GM23338 (cell line): Measurements from ENCODE around the gene MTCL1. TPM values are rescaled to one million over a fixed set of nuclear protein-coding genes. Genes with fewer than 3 reads are reported as not detected.

Experiments
- ATAC-seq: fragments of 200-7000 bp; cut with Tn5 transposase; 3 replicates; pipeline ENCODE4 v1.9.1; 2020
- DNase-seq: peaks from one replicate; pipeline ENCODE4 v3.0.0-alpha.2; 2015; ENCODE audit warnings: low spot score
- H2AFZ ChIP-seq: fragments of 200-600 bp; sonication (generic); 2 replicates; pipeline ENCODE4 v1.8.0; 2016; ENCODE audit warnings: antibody characterized with exemption, mild to moderate bottlenecking, moderate library complexity
- H3F3A ChIP-seq: fragments of 200-600 bp; sonication (generic); replicated peaks from 2 replicates; pipeline ENCODE4 v1.8.0; 2017; ENCODE audit warnings: antibody characterized with exemption, mixed run types, low read depth
- H3K27ac ChIP-seq: fragments of 200-600 bp; sonication (generic); 2 replicates; pipeline ENCODE4 v1.6.1; 2016; ENCODE audit warnings: low read depth
- H3K27me3 ChIP-seq: fragments of 200-600 bp; sonication (generic); 2 replicates; pipeline ENCODE4 v1.8.0; 2016; ENCODE audit warnings: mild to moderate bottlenecking, mixed run types, moderate library complexity; ENCODE audit not compliant: insufficient read depth
- H3K36me3 ChIP-seq: fragments of 200-600 bp; sonication (generic); 2 replicates; pipeline ENCODE4 v1.8.0; 2016; ENCODE audit warnings: mild to moderate bottlenecking; ENCODE audit not compliant: insufficient read depth
- H3K4me1 ChIP-seq: fragments of 200-600 bp; sonication (generic); 2 replicates; pipeline ENCODE4 v1.8.0; 2016; ENCODE audit warnings: mild to moderate bottlenecking, moderate library complexity; ENCODE audit not compliant: insufficient read depth
- H3K4me2 ChIP-seq: fragments of 200-600 bp; sonication (generic); 2 replicates; pipeline ENCODE4 v1.7.1; 2017; ENCODE audit warnings: mixed run types
- H3K4me3 ChIP-seq: fragments of 200-600 bp; sonication (generic); 2 replicates; pipeline ENCODE4 v1.6.1; 2016; ENCODE audit warnings: mixed run types
- H3K79me2 ChIP-seq: fragments of 200-600 bp; sonication (generic); replicated peaks from 2 replicates; pipeline ENCODE4 v1.8.0; 2017; ENCODE audit warnings: mild to moderate bottlenecking; ENCODE audit not compliant: insufficient read depth
- H3K9me2 ChIP-seq: fragments of 200-600 bp; sonication (generic); 2 replicates; pipeline ENCODE4 v1.8.0; 2017; ENCODE audit not compliant: insufficient read depth
- H4K20me1 ChIP-seq: fragments of 200-600 bp; sonication (generic); replicated peaks from 2 replicates; pipeline ENCODE4 v1.8.0; 2017; ENCODE audit warnings: mild to moderate bottlenecking; ENCODE audit not compliant: insufficient read depth
- H3K27ac Mint-ChIP-seq: 2 replicates; pipeline ENCODE4 v1.8.0; 2020; ENCODE audit warnings: inconsistent platforms, mild to moderate bottlenecking, moderate library complexity, mixed read lengths
- H3K27me3 Mint-ChIP-seq: 3 replicates; pipeline ENCODE4 v1.8.0; 2022; ENCODE audit warnings: low read depth, mild to moderate bottlenecking, moderate library complexity, mixed read lengths, inconsistent platforms; ENCODE audit not compliant: insufficient read depth, poor library complexity
- H3K36me3 Mint-ChIP-seq: 3 replicates; pipeline ENCODE4 v1.8.0; 2021; ENCODE audit warnings: low read depth, mild to moderate bottlenecking, inconsistent platforms, moderate library complexity, mixed read lengths
- H3K4me1 Mint-ChIP-seq: 3 replicates; pipeline ENCODE4 v1.8.0; 2020; ENCODE audit warnings: mild to moderate bottlenecking, inconsistent platforms, mixed read lengths
- H3K4me3 Mint-ChIP-seq: 3 replicates; pipeline ENCODE4 v1.8.0; 2021; ENCODE audit warnings: moderate library complexity, mild to moderate bottlenecking, inconsistent platforms, mixed read lengths
- H3K9me3 Mint-ChIP-seq: 3 replicates; pipeline ENCODE4 v1.8.0; 2020; ENCODE audit warnings: moderate library complexity, mild to moderate bottlenecking, inconsistent platforms, mixed read lengths
- ETS1 ChIP-seq: IDR thresholded peaks from 2 replicates; pipeline ENCODE4 v1.6.1; 2016; ENCODE audit warnings: antibody characterized with exemption
- EZH2phosphoT487 ChIP-seq: fragments of 200-600 bp; sonication (generic); IDR thresholded peaks from one replicate; pipeline ENCODE4 v1.8.1; 2018; ENCODE audit warnings: antibody characterized with exemption; ENCODE audit not compliant: unreplicated experiment
- JUNB ChIP-seq: IDR thresholded peaks from one replicate; pipeline ENCODE4 v1.6.1; 2016; ENCODE audit warnings: antibody characterized with exemption; ENCODE audit not compliant: unreplicated experiment
- POLR2AphosphoS5 ChIP-seq: IDR thresholded peaks from 2 replicates; pipeline ENCODE4 v1.6.1; 2016; ENCODE audit warnings: antibody characterized with exemption, low read depth
- ZNF114 ChIP-seq: fragments of 250-450 bp; sonication (Bioruptor Pico); IDR thresholded peaks from 2 replicates; pipeline ENCODE4 v1.5.0; 2020; ENCODE audit warnings: mild to moderate bottlenecking, moderate library complexity
- polyA plus RNA-seq: library from polyadenylated mRNA; unstranded; fragments of >200 nt; fragmentation: Nextera tagmentation; extraction: Ambion mirVana; gene quantifications from 2 replicates; pipeline ENCODE4 v1.2.1, GENCODE V29; 2016
- total RNA-seq: library from RNA; depleted of rRNA; stranded (reverse); fragments of >200 nt; shearing (Covaris generic); gene quantifications from 2 replicates; pipeline ENCODE4 v1.2.3, GENCODE V29; 2014
- TF ChIP-seq, protein P1 (sequence below), 2 experiments: fragments of 200-600 bp in 1 of 2; sonication (generic) in 1 of 2; conservative IDR thresholded peaks; 2 replicates each; pipeline versions ENCODE4 v1.5.1 to v1.6.1; 2016 to 2017; ENCODE audit warnings: antibody characterized with exemption in 2 of 2, low read depth in 2 of 2, mild to moderate bottlenecking in 2 of 2, moderate library complexity in 1 of 2
- TF ChIP-seq, protein P2 (sequence below): IDR thresholded peaks from one replicate; pipeline ENCODE4 v1.6.1; 2018; ENCODE audit warnings: antibody characterized with exemption; ENCODE audit not compliant: unreplicated experiment

MTCL1 gene
- total and polyA plus RNA-seq, 2 experiments from 2014 or later = 14.4 to 45.0 TPM

GRCh38 chr18:8856769-8857393 lies 151.5 kb downstream of the MTCL1 start (continued):
- TF ChIP-seq, protein P1, sequence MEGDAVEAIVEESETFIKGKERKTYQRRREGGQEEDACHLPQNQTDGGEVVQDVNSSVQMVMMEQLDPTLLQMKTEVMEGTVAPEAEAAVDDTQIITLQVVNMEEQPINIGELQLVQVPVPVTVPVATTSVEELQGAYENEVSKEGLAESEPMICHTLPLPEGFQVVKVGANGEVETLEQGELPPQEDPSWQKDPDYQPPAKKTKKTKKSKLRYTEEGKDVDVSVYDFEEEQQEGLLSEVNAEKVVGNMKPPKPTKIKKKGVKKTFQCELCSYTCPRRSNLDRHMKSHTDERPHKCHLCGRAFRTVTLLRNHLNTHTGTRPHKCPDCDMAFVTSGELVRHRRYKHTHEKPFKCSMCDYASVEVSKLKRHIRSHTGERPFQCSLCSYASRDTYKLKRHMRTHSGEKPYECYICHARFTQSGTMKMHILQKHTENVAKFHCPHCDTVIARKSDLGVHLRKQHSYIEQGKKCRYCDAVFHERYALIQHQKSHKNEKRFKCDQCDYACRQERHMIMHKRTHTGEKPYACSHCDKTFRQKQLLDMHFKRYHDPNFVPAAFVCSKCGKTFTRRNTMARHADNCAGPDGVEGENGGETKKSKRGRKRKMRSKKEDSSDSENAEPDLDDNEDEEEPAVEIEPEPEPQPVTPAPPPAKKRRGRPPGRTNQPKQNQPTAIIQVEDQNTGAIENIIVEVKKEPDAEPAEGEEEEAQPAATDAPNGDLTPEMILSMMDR (conservative IDR thresholded peaks at IDR 0.05; ENCODE audit: low read depth in 2 of 2) = no peak
- TF ChIP-seq JUNB = no peak
- no peak for TF ChIP-seq EZH2phosphoT487
- no peak for TF ChIP-seq ETS1
- TF ChIP-seq, protein P2, sequence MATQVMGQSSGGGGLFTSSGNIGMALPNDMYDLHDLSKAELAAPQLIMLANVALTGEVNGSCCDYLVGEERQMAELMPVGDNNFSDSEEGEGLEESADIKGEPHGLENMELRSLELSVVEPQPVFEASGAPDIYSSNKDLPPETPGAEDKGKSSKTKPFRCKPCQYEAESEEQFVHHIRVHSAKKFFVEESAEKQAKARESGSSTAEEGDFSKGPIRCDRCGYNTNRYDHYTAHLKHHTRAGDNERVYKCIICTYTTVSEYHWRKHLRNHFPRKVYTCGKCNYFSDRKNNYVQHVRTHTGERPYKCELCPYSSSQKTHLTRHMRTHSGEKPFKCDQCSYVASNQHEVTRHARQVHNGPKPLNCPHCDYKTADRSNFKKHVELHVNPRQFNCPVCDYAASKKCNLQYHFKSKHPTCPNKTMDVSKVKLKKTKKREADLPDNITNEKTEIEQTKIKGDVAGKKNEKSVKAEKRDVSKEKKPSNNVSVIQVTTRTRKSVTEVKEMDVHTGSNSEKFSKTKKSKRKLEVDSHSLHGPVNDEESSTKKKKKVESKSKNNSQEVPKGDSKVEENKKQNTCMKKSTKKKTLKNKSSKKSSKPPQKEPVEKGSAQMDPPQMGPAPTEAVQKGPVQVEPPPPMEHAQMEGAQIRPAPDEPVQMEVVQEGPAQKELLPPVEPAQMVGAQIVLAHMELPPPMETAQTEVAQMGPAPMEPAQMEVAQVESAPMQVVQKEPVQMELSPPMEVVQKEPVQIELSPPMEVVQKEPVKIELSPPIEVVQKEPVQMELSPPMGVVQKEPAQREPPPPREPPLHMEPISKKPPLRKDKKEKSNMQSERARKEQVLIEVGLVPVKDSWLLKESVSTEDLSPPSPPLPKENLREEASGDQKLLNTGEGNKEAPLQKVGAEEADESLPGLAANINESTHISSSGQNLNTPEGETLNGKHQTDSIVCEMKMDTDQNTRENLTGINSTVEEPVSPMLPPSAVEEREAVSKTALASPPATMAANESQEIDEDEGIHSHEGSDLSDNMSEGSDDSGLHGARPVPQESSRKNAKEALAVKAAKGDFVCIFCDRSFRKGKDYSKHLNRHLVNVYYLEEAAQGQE = no peak
- TF ChIP-seq ZNF114 = no peak

DNA sequence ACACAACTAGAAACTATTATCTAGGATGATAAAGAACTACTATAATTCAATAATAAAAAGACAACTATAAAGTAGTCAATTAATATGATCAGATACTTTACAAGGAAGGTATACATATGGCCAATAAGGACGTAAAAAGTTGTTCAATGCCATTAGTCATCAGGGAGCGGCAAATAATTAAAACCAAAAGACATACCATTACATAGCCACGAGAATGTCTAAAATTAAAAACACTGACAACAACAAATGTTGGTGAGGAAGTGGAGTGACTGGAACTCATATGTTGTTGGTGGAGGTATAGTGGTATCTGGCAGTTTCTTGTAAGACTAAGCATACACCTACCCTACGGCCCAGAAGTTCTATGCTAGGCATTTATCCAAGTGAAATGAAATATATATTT lies 152.4 kb downstream of the MTCL1 start:
- Mint-ChIP-seq H3K9me3 (no peaks in the 10 kb centered on the region), H3K4me1 (peaks cover 17% of the 10 kb centered on the region), H3K27me3 (peaks cover 4% of the 10 kb centered on the region), H3K36me3 (no peaks in the 10 kb centered on the region; the same call in 2 of the 3 replicates), H3K27ac (no peak overlapping the region), H3K4me3 (no peak overlapping the region)
- Histone ChIP-seq H2AFZ (no peak overlapping the region), H3K4me1 (peaks cover 6% of the 10 kb centered on the region; the same call in 1 of the 2 replicates), H4K20me1 (no peaks in the 10 kb centered on the region), H3K79me2 (no peaks in the 10 kb centered on the region), H3K4me2 (no peak overlapping the region), H3K27ac (no peak overlapping the region), H3K9me2 (no peaks in the 10 kb centered on the region; the same call in 1 of the 2 replicates), H3K27me3 (no peaks in the 10 kb centered on the region), H3F3A (no peaks in the 10 kb centered on the region), H3K4me3 (no peak overlapping the region), H3K36me3 (no peaks in the 10 kb centered on the region; the same call in 1 of the 2 replicates)
- ATAC-seq (no peak), DNase-seq (no peak)
- TF ChIP-seq, protein P2 = no peak
- no peak for TF ChIP-seq EZH2phosphoT487
- no peak for TF ChIP-seq POLR2AphosphoS5
- no peak for TF ChIP-seq JUNB
